Smooth muscle cell (in vitro differentiated cells): ENCODE data around the gene GLUD1. TPM values are rescaled to one million over a fixed set of nuclear protein-coding genes. Genes with fewer than 3 reads are reported as not detected.
"Not testable (repeated sequence)": the region's sequence is repeated elsewhere in the genome, so short reads cannot be mapped to it uniquely, and the experiment has no call there.

Experiments used
- DNase-seq: peaks from one replicate; lab custom pipeline; 2025; ENCODE audit not compliant: unreplicated experiment; lab: John Stamatoyannopoulos, UW
- H2AFZ ChIP-seq: fragments of 200-600 bp; sonication (generic); 2 replicates; pipeline ENCODE4 v1.6.0; 2016; ENCODE audit warnings: antibody characterized with exemption, low read depth, mild to moderate bottlenecking
- H3F3A ChIP-seq: fragments of 200-600 bp; sonication (generic); 2 replicates; pipeline ENCODE4 v1.6.0; 2017; ENCODE audit warnings: antibody characterized with exemption, low read depth
- H3K27ac ChIP-seq: fragments of 200-600 bp; sonication (generic); 2 replicates; pipeline ENCODE4 v1.5.1; 2016; ENCODE audit warnings: low read depth, mild to moderate bottlenecking
- H3K27me3 ChIP-seq: fragments of 200-600 bp; sonication (generic); 2 replicates; pipeline ENCODE4 v1.6.1; 2016; ENCODE audit warnings: low read depth, mild to moderate bottlenecking
- H3K36me3 ChIP-seq: fragments of 200-600 bp; sonication (generic); 2 replicates; pipeline ENCODE4 v1.5.1; 2016; ENCODE audit warnings: low read depth
- H3K4me1 ChIP-seq: fragments of 200-600 bp; sonication (generic); 2 replicates; pipeline ENCODE4 v1.5.1; 2016; ENCODE audit warnings: low read depth
- H3K4me2 ChIP-seq: fragments of 200-600 bp; sonication (generic); 2 replicates; pipeline ENCODE4 v1.6.0; 2016; ENCODE audit warnings: mild to moderate bottlenecking
- H3K4me3 ChIP-seq: fragments of 200-600 bp; sonication (generic); 2 replicates; pipeline ENCODE4 v1.5.1; 2016; ENCODE audit warnings: mild to moderate bottlenecking
- H3K79me2 ChIP-seq: fragments of 200-600 bp; sonication (generic); 2 replicates; pipeline ENCODE4 v1.6.0; 2016; ENCODE audit warnings: low read depth, mild to moderate bottlenecking
- H3K9ac ChIP-seq: fragments of 200-600 bp; sonication (generic); 2 replicates; pipeline ENCODE4 v1.6.0; 2016; ENCODE audit warnings: low read depth
- H3K9me3 ChIP-seq: fragments of 200-600 bp; sonication (generic); replicated peaks from 2 replicates; pipeline ENCODE4 v1.5.1; 2016; ENCODE audit warnings: low read depth
- H4K20me1 ChIP-seq: fragments of 200-600 bp; sonication (generic); 2 replicates; pipeline ENCODE4 v1.6.0; 2016; ENCODE audit warnings: low read depth
- CTCF ChIP-seq: fragments of 200-600 bp; sonication (generic); IDR thresholded peaks from 2 replicates; pipeline ENCODE4 v1.5.1; 2017; ENCODE audit warnings: borderline replicate concordance, mild to moderate bottlenecking, antibody characterized with exemption; ENCODE audit not compliant: insufficient read depth, poor library complexity, severe bottlenecking
- WGBS: methylation state at CpG from one replicate; pipeline ENCODE4 v1.1.7; 2016; ENCODE audit warnings: low lambda C conversion rate; 5-methylcytosine and 5-hydroxymethylcytosine counted together
- polyA plus RNA-seq: library from polyadenylated mRNA; unstranded; fragments of >200 nt; fragmentation: Nextera tagmentation; extraction: Ambion mirVana; gene quantifications from 2 replicates; pipeline ENCODE4 v1.2.1, GENCODE V29; 2016
- total RNA-seq: library from RNA; depleted of rRNA; stranded (reverse); fragments of >200 nt; gene quantifications from 2 replicates; pipeline ENCODE4 v1.2.3, GENCODE V29; 2014

GLUD1 gene
- total and polyA plus RNA-seq, 2 experiments from 2014 or later = 66.9 to 119 TPM

GRCh38 chr10:87127607-87128156, 33.0 kb upstream of the GLUD1 start:
- WGBS = 8% methylated on average over 3 of the region's 3 CpGs
- H3F3A ChIP-seq, H3K9ac ChIP-seq, DNase-seq, H3K4me1 ChIP-seq, H3K27me3 ChIP-seq, H3K9me3 ChIP-seq, H3K79me2 ChIP-seq, H2AFZ ChIP-seq, H3K4me3 ChIP-seq, H3K4me2 ChIP-seq, H4K20me1 ChIP-seq, H3K36me3 ChIP-seq: not testable (repeated sequence)
- peak overlapping the region; percentile 43 for H3K27ac ChIP-seq

- H3K9me3 ChIP-seq, H3K36me3 ChIP-seq, H3K79me2 ChIP-seq, H3K4me2 ChIP-seq, DNase-seq, H3K27me3 ChIP-seq, H3K4me1 ChIP-seq, H3F3A ChIP-seq, H3K27ac ChIP-seq, H3K9ac ChIP-seq, H4K20me1 ChIP-seq, H2AFZ ChIP-seq, H3K4me3 ChIP-seq: not testable (repeated sequence)
- 94% methylated on average over 2 of the region's 2 CpGs for WGBS
These were observed 32.4 kb upstream of the GLUD1 start for GRCh38 chr10:87127048-87127447.

GRCh38 chr10:87123351-87123750, 28.7 kb upstream of the GLUD1 start:
- not testable (repeated sequence) for H3K4me1 ChIP-seq, H3K27ac ChIP-seq, H2AFZ ChIP-seq, H3F3A ChIP-seq, H3K79me2 ChIP-seq, H4K20me1 ChIP-seq, H3K36me3 ChIP-seq, H3K27me3 ChIP-seq, H3K4me3 ChIP-seq, DNase-seq, H3K4me2 ChIP-seq, H3K9ac ChIP-seq, H3K9me3 ChIP-seq
- 97% methylated on average over 3 of the region's 4 CpGs for WGBS

- DNase-seq, H3K36me3 ChIP-seq, H2AFZ ChIP-seq, H3K27me3 ChIP-seq, H3K4me2 ChIP-seq, H3K9ac ChIP-seq, H3K27ac ChIP-seq, H3K4me1 ChIP-seq, H3K79me2 ChIP-seq, H3K4me3 ChIP-seq, H3F3A ChIP-seq, H4K20me1 ChIP-seq, H3K9me3 ChIP-seq: not testable (repeated sequence)
- WGBS = 100% methylated on average over 1 of the region's 1 CpG
These were observed 24.4 kb upstream of the GLUD1 start for GRCh38 chr10:87119029-87119428.

- H3K4me3 ChIP-seq, H3K27me3 ChIP-seq, H3K79me2 ChIP-seq, H3K27ac ChIP-seq, H3F3A ChIP-seq, H3K9ac ChIP-seq, H3K4me1 ChIP-seq, H3K4me2 ChIP-seq, DNase-seq, H2AFZ ChIP-seq, H3K36me3 ChIP-seq, H3K9me3 ChIP-seq, H4K20me1 ChIP-seq: not testable (repeated sequence)
- WGBS = 24% methylated on average over 1 of the region's 1 CpG
These were observed 23.5 kb upstream of the GLUD1 start for GRCh38 chr10:87118122-87118521.

DNA sequence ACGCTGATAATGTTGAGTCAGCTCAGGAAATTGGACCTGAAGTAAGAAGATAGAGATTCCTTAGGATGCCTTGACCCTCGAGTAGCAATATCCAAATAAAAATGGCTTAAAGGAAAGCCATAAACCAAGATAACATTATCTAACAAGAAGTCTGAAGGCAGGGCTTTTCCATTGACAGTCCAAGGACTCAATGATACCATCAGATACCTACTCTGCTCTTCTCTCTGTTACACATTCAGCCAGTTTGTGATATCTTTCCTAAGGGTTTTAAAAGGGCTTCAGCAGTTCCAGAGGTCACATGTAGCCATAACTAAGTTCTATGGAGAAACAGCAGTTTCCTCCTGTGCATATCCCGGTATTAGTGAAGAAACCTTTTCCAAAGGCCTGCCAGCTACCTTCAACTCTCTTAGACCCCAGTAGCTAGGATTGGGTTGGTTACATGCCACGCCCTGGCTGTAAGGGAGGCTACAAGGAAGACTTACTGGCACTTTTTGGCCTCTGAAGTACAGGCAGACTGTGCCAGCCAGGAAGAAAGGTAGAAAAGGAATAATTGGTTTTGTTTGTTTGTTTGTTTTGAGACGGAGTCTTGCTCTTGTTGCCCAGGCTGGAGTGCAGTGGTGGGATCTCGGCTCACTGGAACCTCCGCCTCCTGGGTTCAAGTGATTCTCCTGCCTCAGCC, 10.9 kb upstream of the GLUD1 start:
- WGBS = 91% methylated on average over 7 of the region's 7 CpGs
- peaks cover 20% of the 10 kb centered on the region for H3K79me2 ChIP-seq
- H3K27me3 ChIP-seq = no peaks in the 10 kb centered on the region
- no peak for TF ChIP-seq CTCF
- H3K4me1 ChIP-seq = no peaks in the 10 kb centered on the region
- H4K20me1 ChIP-seq = peaks cover 19% of the 10 kb centered on the region
- no peak for DNase-seq
- no peaks in the 10 kb centered on the region for H3K9me3 ChIP-seq
- H3F3A ChIP-seq = no peaks in the 10 kb centered on the region
- H3K4me3 ChIP-seq = no peak overlapping the region
- no peak overlapping the region for H3K27ac ChIP-seq
- H3K4me2 ChIP-seq = no peak overlapping the region
- H3K9ac ChIP-seq = no peak overlapping the region
- H3K36me3 ChIP-seq = no peaks in the 10 kb centered on the region
- no peak overlapping the region for H2AFZ ChIP-seq

GRCh38 chr10:87104727-87105126, 10.1 kb upstream of the GLUD1 start:
- H3K9ac ChIP-seq, H2AFZ ChIP-seq, H3K36me3 ChIP-seq, H3K9me3 ChIP-seq, DNase-seq, H3K27me3 ChIP-seq, H3K4me3 ChIP-seq, H3K4me1 ChIP-seq, H3K4me2 ChIP-seq, H3K27ac ChIP-seq, H3F3A ChIP-seq: not testable (repeated sequence)
- 97% methylated on average over 8 of the region's 8 CpGs for WGBS
- Histone ChIP-seq H3K79me2 (peaks cover 25% of the 10 kb centered on the region), H4K20me1 (peaks cover 19% of the 10 kb centered on the region)
